IMR-90 (cell line): Measurements from ENCODE around the gene PRKCG.

Experiments
- BHLHE40 ChIP-seq: fragments of 150-350 bp; IDR thresholded peaks from 2 replicates; pipeline ENCODE4 v1.6.1; 2016; ENCODE audit warnings: mild to moderate bottlenecking, low read depth, low read length
- CHD1 ChIP-seq: IDR thresholded peaks from 2 replicates; pipeline ENCODE4 v1.6.1; 2012; ENCODE audit warnings: low read depth, low read length, improper control_type of control experiment
- CTCF ChIP-seq: conservative IDR thresholded peaks from 2 replicates; pipeline ENCODE4 v1.5.1; 2012; ENCODE audit warnings: mild to moderate bottlenecking, low read depth, low read length, improper control_type of control experiment
- ELK1 ChIP-seq: fragments of 150-350 bp; IDR thresholded peaks from 2 replicates; pipeline ENCODE4 v1.6.1; 2016; ENCODE audit warnings: low read depth, mild to moderate bottlenecking, low read length, moderate library complexity, borderline replicate concordance
- FOS ChIP-seq: fragments of 150-350 bp; IDR thresholded peaks from 2 replicates; pipeline ENCODE4 v1.6.1; 2016; ENCODE audit warnings: low read depth, low read length
- MAZ ChIP-seq: IDR thresholded peaks from 2 replicates; pipeline ENCODE4 v1.6.1; 2012; ENCODE audit warnings: low read depth, mild to moderate bottlenecking, low read length, improper control_type of control experiment, moderate library complexity, borderline replicate concordance
- NFE2L2 ChIP-seq: fragments of 150-350 bp; IDR thresholded peaks from 2 replicates; pipeline ENCODE4 v1.6.1; 2016; ENCODE audit warnings: low read depth, mild to moderate bottlenecking, low read length
- POLR2A ChIP-seq: IDR thresholded peaks from 2 replicates; pipeline ENCODE4 v1.6.1; 2012; ENCODE audit warnings: mild to moderate bottlenecking, low read depth, low read length
- RCOR1 ChIP-seq: IDR thresholded peaks from 2 replicates; pipeline ENCODE4 v1.6.1; 2012; ENCODE audit warnings: mild to moderate bottlenecking, low read length, improper control_type of control experiment; ENCODE audit not compliant: insufficient replicate concordance
- SMC3 ChIP-seq: fragments of 150-350 bp; IDR thresholded peaks from 2 replicates; pipeline ENCODE4 v1.6.1; 2016; ENCODE audit warnings: low read depth, mild to moderate bottlenecking, antibody characterized with exemption, low read length, moderate library complexity
- USF2 ChIP-seq: fragments of 150-350 bp; IDR thresholded peaks from 2 replicates; pipeline ENCODE4 v1.6.1; 2017; ENCODE audit warnings: mild to moderate bottlenecking, antibody characterized with exemption, low read length, low read depth

- TF ChIP-seq CTCF (no peak), RCOR1 (no peak), USF2 (no peak), POLR2A (no peak), BHLHE40 (no peak), ELK1 (no peak), SMC3 (no peak), MAZ (no peak), FOS (no peak), CHD1 (no peak), NFE2L2 (no peak)
These were observed 17.6 kb upstream of the PRKCG start for GRCh38 chr19:53864308-53864836.
